ENCODE results near the gene TEX52.

TEX52 gene

GRCh38 chr12:2806700-2807099, 50.1 kb downstream of the TEX52 start:
- Histone ChIP-seq H3K36me3 (no peaks in the 10 kb centered on the region), H3K27ac (no peak overlapping the region), H3K4me1 (ENCODE audit: control insufficient read depth in 1 of 2, insufficient read depth in 1 of 2, low read depth in 1 of 2, low read length in 1 of 2) (peaks cover 0 to 2% of the 10 kb centered on the region in 2 experiments), H3K27me3 (no peaks in the 10 kb centered on the region), H3K9me3 (no peaks in the 10 kb centered on the region), H3K4me3 (ENCODE audit: low read depth in 1 of 2, low read length in 1 of 2) (no peak overlapping the region)
- no peak for TF ChIP-seq CTCF (IDR thresholded peaks at IDR 0.05)

GRCh38 chr12:2805143-2805520, 51.7 kb downstream of the TEX52 start:
- H3K36me3 ChIP-seq = no peaks in the 10 kb centered on the region
- no peak for TF ChIP-seq CTCF (IDR thresholded peaks at IDR 0.05)
- H3K27ac ChIP-seq = no peak overlapping the region
- no peak overlapping the region for H3K4me3 ChIP-seq (ENCODE audit: low read depth in 1 of 2, low read length in 1 of 2)
- no peaks in the 10 kb centered on the region for H3K27me3 ChIP-seq
- no peaks in the 10 kb centered on the region for H3K4me1 ChIP-seq (ENCODE audit: control insufficient read depth in 1 of 2, insufficient read depth in 1 of 2, low read depth in 1 of 2, low read length in 1 of 2)
- no peaks in the 10 kb centered on the region for H3K9me3 ChIP-seq

GRCh38 chr12:2804393-2805142, 52.3 kb downstream of the TEX52 start:
- H3K4me3 ChIP-seq (ENCODE audit: low read depth in 1 of 2, low read length in 1 of 2) = no peak overlapping the region
- H3K27ac ChIP-seq = no peak overlapping the region
- H3K4me1 ChIP-seq (ENCODE audit: control insufficient read depth in 1 of 2, insufficient read depth in 1 of 2, low read depth in 1 of 2, low read length in 1 of 2) = no peaks in the 10 kb centered on the region
- H3K9me3 ChIP-seq = no peaks in the 10 kb centered on the region
- H3K27me3 ChIP-seq = no peaks in the 10 kb centered on the region
- no peaks in the 10 kb centered on the region for H3K36me3 ChIP-seq
- TF ChIP-seq CTCF (IDR thresholded peaks at IDR 0.05) = no peak

GRCh38 chr12:2803635-2804392, 53.0 kb downstream of the TEX52 start:
- no peak for TF ChIP-seq CTCF (IDR thresholded peaks at IDR 0.05)
- Histone ChIP-seq H3K9me3 (no peaks in the 10 kb centered on the region), H3K36me3 (no peaks in the 10 kb centered on the region), H3K27me3 (no peaks in the 10 kb centered on the region), H3K27ac (no peak overlapping the region), H3K4me3 (ENCODE audit: low read depth in 1 of 2, low read length in 1 of 2) (no peak overlapping the region), H3K4me1 (ENCODE audit: control insufficient read depth in 1 of 2, insufficient read depth in 1 of 2, low read depth in 1 of 2, low read length in 1 of 2) (no peaks in the 10 kb centered on the region)

- H3K27me3 ChIP-seq = no peaks in the 10 kb centered on the region
- no peaks in the 10 kb centered on the region for H3K36me3 ChIP-seq
- no peak overlapping the region for H3K4me3 ChIP-seq (ENCODE audit: low read depth in 1 of 2, low read length in 1 of 2)
- no peak for TF ChIP-seq CTCF (IDR thresholded peaks at IDR 0.05)
- no peaks in the 10 kb centered on the region for H3K9me3 ChIP-seq
- peaks cover 8 to 9% of the 10 kb centered on the region in 2 experiments for H3K4me1 ChIP-seq (ENCODE audit: control insufficient read depth in 1 of 2, insufficient read depth in 1 of 2, low read depth in 1 of 2, low read length in 1 of 2)
- no peak overlapping the region for H3K27ac ChIP-seq
Measured at GRCh38 chr12:2801044-2801783, 55.6 kb downstream of the TEX52 start.

Measured in neutrophil (primary cell).